ENCODE data around the gene CD37.
"Not testable (repeated sequence)": the region's sequence is repeated elsewhere in the genome, so short reads cannot be mapped to it uniquely, and the experiment has no call there.

Gene CD37

GRCh38 chr19:49328741-49329140 lies 6.5 kb upstream of the CD37 start:
- no peak for DNase-seq (ENCODE audit: low read depth, low spot score)

- DNase-seq (ENCODE audit: low read depth, low spot score): not testable (repeated sequence)
Observed at GRCh38 chr19:49331187-49331586, 4.0 kb upstream of the CD37 start.

GRCh38 chr19:49331616-49332055 lies 3.6 kb upstream of the CD37 start:
- DNase-seq (ENCODE audit: low read depth, low spot score): peak; percentile 50

GRCh38 chr19:49332691-49333417 lies 2.4 kb upstream of the CD37 start:
- DNase-seq (ENCODE audit: low read depth, low spot score): not testable (repeated sequence)

- peak; percentile 23 for DNase-seq (ENCODE audit: low read depth, low spot score)
Observed at GRCh38 chr19:49333418-49333805, 1.8 kb upstream of the CD37 start.

GRCh38 chr19:49333811-49334288 lies 1.4 kb upstream of the CD37 start:
- DNase-seq (ENCODE audit: low read depth, low spot score): no peak

- DNase-seq (ENCODE audit: low read depth, low spot score): no peak
Observed at GRCh38 chr19:49335784-49336481, 727 bp downstream of the CD37 start.

GRCh38 chr19:49336482-49337266 lies 1.5 kb downstream of the CD37 start:
- DNase-seq (ENCODE audit: low read depth, low spot score): no peak

GRCh38 chr19:49337267-49338022 lies 2.2 kb downstream of the CD37 start:
- DNase-seq (ENCODE audit: low read depth, low spot score): no peak

- no peak for DNase-seq (ENCODE audit: low read depth, low spot score)
Observed at GRCh38 chr19:49338023-49338677, 2.9 kb downstream of the CD37 start.

- peak; percentile 80 for DNase-seq (ENCODE audit: low read depth, low spot score)
Observed at GRCh38 chr19:49338691-49339300, 3.6 kb downstream of the CD37 start.

- peak; percentile 95 for DNase-seq (ENCODE audit: low read depth, low spot score)
Observed at GRCh38 chr19:49339301-49340068, 4.3 kb downstream of the CD37 start.

GRCh38 chr19:49340069-49340864 lies 5.1 kb downstream of the CD37 start:
- DNase-seq (ENCODE audit: low read depth, low spot score): peak; percentile 26

GRCh38 chr19:49340865-49341718 lies 5.9 kb downstream of the CD37 start:
- DNase-seq (ENCODE audit: low read depth, low spot score): no peak

GRCh38 chr19:49342291-49342721 lies 7.1 kb downstream of the CD37 start:
- no peak for DNase-seq (ENCODE audit: low read depth, low spot score)

- DNase-seq (ENCODE audit: low read depth, low spot score): no peak
Observed at GRCh38 chr19:49343123-49343522, 7.9 kb downstream of the CD37 start.

- no peak for DNase-seq (ENCODE audit: low read depth, low spot score)
Observed at GRCh38 chr19:49344505-49345423, 9.6 kb downstream of the CD37 start.
